ENCODE results near the gene POLR3GL. TPM values are rescaled to one million over a fixed set of nuclear protein-coding genes. Genes with fewer than 3 reads are reported as not detected.

The POLR3GL gene
- total RNA-seq, 1 donor from 2014 or later, result 45.6 TPM

DNA sequence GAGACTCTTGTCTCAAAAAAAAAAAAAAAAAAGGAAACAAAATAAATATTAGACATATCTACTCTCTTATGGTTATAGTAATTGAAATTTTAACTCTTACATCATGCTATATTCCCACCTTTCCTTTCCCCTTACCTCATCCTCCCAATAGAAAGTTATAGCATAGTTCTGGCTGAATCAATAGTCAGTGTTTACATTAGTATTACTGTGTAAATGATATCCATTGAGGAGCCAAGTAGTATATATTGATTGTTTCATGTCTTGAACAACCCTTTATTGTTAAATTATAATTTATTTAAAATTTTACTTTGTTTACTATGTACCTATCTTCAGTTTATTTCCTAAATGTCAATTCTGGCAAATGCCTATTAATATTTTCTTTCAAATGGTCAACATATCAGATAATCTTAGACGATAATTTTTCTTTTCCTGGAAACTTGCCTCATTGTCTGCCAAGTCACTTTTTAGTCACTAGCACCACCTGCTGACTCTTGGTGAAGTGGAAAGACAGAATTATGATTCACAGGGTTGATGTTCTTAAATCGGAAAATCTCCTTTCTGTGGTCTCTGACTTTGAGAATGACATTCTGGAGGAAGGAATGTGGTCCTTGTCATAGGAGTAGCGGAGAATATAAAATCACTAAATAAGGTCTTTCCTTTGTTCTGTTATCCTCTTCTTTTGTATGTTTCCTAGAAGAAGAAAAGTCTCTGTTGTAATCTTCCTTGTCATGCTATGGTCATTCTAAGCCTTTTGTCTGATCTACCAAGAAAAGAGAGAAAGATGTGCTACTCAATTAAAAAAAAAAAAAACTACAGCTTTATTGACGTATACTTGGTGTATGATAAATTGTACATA, 48.4 kb downstream of the POLR3GL start:
- Histone ChIP-seq H3K27ac (replicated peaks) (no peak overlapping the region), H3K4me1 (peaks cover 32% of the 10 kb centered on the region), H3K9me3 (replicated peaks) (no peaks in the 10 kb centered on the region), H3K27me3 (ENCODE audit: low read depth) (no peaks in the 10 kb centered on the region), H3K4me3 (no peak overlapping the region), H3K36me3 (no peaks in the 10 kb centered on the region)
- DNase-seq, result no peak
- TF ChIP-seq, protein P1, sequence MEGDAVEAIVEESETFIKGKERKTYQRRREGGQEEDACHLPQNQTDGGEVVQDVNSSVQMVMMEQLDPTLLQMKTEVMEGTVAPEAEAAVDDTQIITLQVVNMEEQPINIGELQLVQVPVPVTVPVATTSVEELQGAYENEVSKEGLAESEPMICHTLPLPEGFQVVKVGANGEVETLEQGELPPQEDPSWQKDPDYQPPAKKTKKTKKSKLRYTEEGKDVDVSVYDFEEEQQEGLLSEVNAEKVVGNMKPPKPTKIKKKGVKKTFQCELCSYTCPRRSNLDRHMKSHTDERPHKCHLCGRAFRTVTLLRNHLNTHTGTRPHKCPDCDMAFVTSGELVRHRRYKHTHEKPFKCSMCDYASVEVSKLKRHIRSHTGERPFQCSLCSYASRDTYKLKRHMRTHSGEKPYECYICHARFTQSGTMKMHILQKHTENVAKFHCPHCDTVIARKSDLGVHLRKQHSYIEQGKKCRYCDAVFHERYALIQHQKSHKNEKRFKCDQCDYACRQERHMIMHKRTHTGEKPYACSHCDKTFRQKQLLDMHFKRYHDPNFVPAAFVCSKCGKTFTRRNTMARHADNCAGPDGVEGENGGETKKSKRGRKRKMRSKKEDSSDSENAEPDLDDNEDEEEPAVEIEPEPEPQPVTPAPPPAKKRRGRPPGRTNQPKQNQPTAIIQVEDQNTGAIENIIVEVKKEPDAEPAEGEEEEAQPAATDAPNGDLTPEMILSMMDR (IDR thresholded peaks at IDR 0.05; ENCODE audit: borderline replicate concordance), result peak; percentile 82
- intact Hi-C loops (cut with micrococcal nuclease), result loop anchor here (5.0 to 10.0 kb wide), 3 partner anchors 36 to 161 kb away; no protein-coding TSS in a partner anchor

DNA sequence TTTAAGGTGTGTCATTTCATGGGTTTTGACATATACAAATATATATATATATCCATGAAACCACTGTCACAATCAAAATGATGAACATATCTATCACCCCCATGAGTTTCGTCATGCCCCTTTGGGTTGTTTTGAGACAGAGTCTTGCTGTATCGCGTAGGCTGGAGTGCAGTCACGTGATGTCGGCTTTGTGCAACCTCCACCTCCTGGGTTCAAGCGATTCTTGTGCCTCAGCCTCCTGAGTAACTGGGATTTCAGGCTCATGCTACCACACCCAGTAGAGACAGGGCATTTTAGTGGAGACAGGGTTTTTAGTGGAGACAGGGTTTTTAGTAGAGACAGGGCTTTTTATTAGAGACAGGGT, 49.1 kb downstream of the POLR3GL start:
- Histone ChIP-seq H3K9me3 (replicated peaks) (no peaks in the 10 kb centered on the region), H3K4me1 (peaks cover 30% of the 10 kb centered on the region), H3K4me3 (no peak overlapping the region), H3K27me3 (ENCODE audit: low read depth) (no peaks in the 10 kb centered on the region), H3K36me3 (no peaks in the 10 kb centered on the region), H3K27ac (replicated peaks) (no peak overlapping the region)
- TF ChIP-seq, protein P1 (IDR thresholded peaks at IDR 0.05; ENCODE audit: borderline replicate concordance), result no peak
- no peak for DNase-seq
- intact Hi-C loops (cut with micrococcal nuclease), result loop anchor here (5.0 to 10.0 kb wide), 3 partner anchors 36 to 161 kb away; no protein-coding TSS in a partner anchor

DNA sequence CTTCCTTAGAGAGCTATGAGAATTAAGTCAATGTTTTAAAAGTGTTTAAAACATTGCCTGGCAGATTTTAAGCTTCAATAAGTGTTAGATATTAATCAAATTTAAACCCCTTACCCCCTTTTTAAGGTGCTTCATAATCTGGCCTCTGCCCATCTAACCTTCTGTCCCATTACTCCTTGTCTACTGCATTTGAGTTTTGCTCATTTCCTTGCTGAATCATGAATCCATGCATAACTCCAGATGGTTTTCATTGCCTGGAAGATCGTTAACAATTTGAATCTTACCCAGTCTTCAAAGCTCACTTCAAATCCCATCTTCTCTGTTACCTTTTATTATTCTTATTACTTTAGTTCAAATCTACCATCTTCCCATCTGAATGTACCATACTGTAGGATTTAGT, 52.4 kb downstream of the POLR3GL start:
- intact Hi-C loops (cut with micrococcal nuclease), result loop anchor here (10.0 kb wide), 1 partner anchor 122 kb away; no protein-coding TSS in a partner anchor
- Histone ChIP-seq H3K27ac (replicated peaks) (no peak overlapping the region), H3K9me3 (replicated peaks) (no peaks in the 10 kb centered on the region), H3K36me3 (no peaks in the 10 kb centered on the region), H3K4me1 (peaks cover 32% of the 10 kb centered on the region), H3K4me3 (no peak overlapping the region), H3K27me3 (ENCODE audit: low read depth) (peaks cover 28% of the 10 kb centered on the region)
- no peak for DNase-seq
- TF ChIP-seq, protein P1 (IDR thresholded peaks at IDR 0.05; ENCODE audit: borderline replicate concordance), result no peak

DNA sequence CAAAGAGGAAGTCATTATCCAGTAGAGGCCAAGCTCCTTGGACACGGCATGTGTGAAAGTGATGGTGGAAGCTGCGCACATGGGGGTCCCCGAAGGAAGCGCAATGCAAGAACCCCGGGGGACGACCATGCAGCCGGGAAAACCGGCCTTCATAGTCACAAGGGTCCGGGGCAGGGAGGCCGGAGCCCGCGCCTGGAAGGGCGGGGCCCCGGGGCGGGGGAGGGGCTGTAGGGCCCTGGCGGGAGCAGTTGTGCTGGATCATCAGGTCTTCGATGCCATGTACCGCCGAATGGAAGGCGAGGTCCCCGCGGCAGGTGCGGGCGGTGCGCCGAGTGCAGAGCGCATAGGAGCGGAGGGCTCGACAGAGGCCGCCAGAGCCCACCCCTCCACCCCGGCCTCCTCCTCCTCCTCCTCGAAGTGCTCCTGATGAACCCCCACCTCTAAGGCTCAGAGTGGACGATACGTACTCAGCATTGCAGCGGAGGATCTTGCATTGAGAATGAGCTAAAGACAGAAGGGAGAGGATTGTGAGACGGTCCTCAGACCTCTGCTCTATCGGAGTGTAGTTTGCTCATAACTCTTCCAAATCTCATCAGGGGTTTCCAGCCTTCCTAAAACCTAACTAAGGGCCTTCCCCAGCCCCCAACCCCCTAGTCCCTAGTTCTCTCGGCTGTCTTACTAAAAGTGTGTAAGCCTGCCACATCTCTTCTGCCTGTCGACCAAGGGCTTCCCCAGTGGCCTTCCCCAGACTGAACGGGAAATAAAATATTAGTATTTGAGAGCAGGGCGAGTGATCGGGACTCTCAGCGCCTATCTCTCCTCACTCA, 55.0 kb downstream of the POLR3GL start:
- H3K27ac ChIP-seq (replicated peaks), result peak overlapping the region; percentile 85
- TF ChIP-seq, protein P1 (IDR thresholded peaks at IDR 0.05; ENCODE audit: borderline replicate concordance), result no peak
- H3K36me3 ChIP-seq, result no peaks in the 10 kb centered on the region
- H3K27me3 ChIP-seq (ENCODE audit: low read depth), result peaks cover 28% of the 10 kb centered on the region
- DNase-seq, result no peak
- intact Hi-C loops (cut with micrococcal nuclease), result loop anchor here (10.0 kb wide), 1 partner anchor 125 kb away; no protein-coding TSS in a partner anchor
- H3K4me3 ChIP-seq, result peak overlapping the region; percentile 61
- H3K4me1 ChIP-seq, result peaks cover 22% of the 10 kb centered on the region
- H3K9me3 ChIP-seq (replicated peaks), result no peaks in the 10 kb centered on the region
